Body of pancreas (tissue), 4 donors: ENCODE measurements around the gene SORT1. TPM values are rescaled to one million over a fixed set of nuclear protein-coding genes. Genes with fewer than 3 reads are reported as not detected.

Experiments used
- ATAC-seq: fragments of 150-250 bp; one replicate; pipeline ENCODE4 v1.9.1; 2016
- DNase-seq, 4 donors: peaks; one replicate each; pipeline ENCODE4 v3.0.0-alpha.2; 2019
- H3K27ac ChIP-seq, 4 donors: fragments of 200-600 bp; sonication (generic); 1 replicate in 3 of 4; 2 replicates in 1 of 4; pipeline versions ENCODE4 v1.5.1 to v1.6.1; 2016 to 2019; ENCODE audit warnings: mild to moderate bottlenecking in 1 of 4, mixed read lengths in 1 of 4, moderate library complexity in 1 of 4
- H3K27me3 ChIP-seq, 2 donors: fragments of 200-600 bp; sonication (generic); one replicate each; pipeline ENCODE4 v1.6.0; 2016; ENCODE audit warnings: mild to moderate bottlenecking in 1 of 2
- H3K36me3 ChIP-seq, 2 donors: fragments of 200-600 bp; sonication (generic); replicated peaks in 1 of 2; 2 replicates each; pipeline ENCODE4 v1.5.1; 2016; ENCODE audit warnings: low read depth in 2 of 2; ENCODE audit not compliant: insufficient read depth in 1 of 2
- H3K4me1 ChIP-seq: fragments of 200-600 bp; sonication (generic); one replicate; pipeline ENCODE4 v1.6.0; 2016
- H3K4me3 ChIP-seq, 2 donors: fragments of 200-600 bp; sonication (generic); 1 replicate in 1 of 2; 2 replicates in 1 of 2; pipeline ENCODE4 v1.5.1; 2016 to 2019
- H3K9me3 ChIP-seq, 3 donors: fragments of 200-600 bp; sonication (generic); 1 replicate in 2 of 3; 2 replicates in 1 of 3; pipeline ENCODE4 v1.5.1; 2016
- CTCF ChIP-seq, 7 experiments: fragments of 450-650 bp in 4 of 7; fragments of 200-600 bp in 3 of 7; sonication (generic) in 3 of 7; IDR thresholded peaks; one replicate each; pipeline ENCODE4 v1.5.1; 2016 to 2019; ENCODE audit warnings: antibody characterized with exemption in 7 of 7
- POLR2A ChIP-seq, 3 donors: fragments of 450-650 bp; IDR thresholded peaks; one replicate each; pipeline ENCODE4 v1.6.1; 2016; ENCODE audit warnings: antibody characterized with exemption in 3 of 3, mild to moderate bottlenecking in 2 of 3
- WGBS, 2 donors: methylation state at CpG; one replicate each; pipeline ENCODE4 v1.1.5; 2017; 5-methylcytosine and 5-hydroxymethylcytosine counted together
- intact Hi-C: fragments of 100-400 bp; cut with DNase I; formaldehyde crosslinking; loops from one replicate; pipeline ENCODE4 v1.15.1; 2023
- total RNA-seq, 2 donors: library from RNA; depleted of rRNA; stranded (reverse); fragments of >200 nt; gene quantifications; one replicate each; pipeline ENCODE4 v1.1.0, GENCODE V29; 2016

The SORT1 gene
- total RNA-seq, 2 donors from 2014 or later = 23.6 to 24.7 TPM

GRCh38 chr1:109361069-109361468, 36.6 kb downstream of the SORT1 start:
- Histone ChIP-seq H3K9me3 (no peaks in the 10 kb centered on the region), H3K4me1 (no peaks in the 10 kb centered on the region), H3K36me3 (peaks cover 0 to 6% of the 10 kb centered on the region in 2 donors), H3K4me3 (no peak overlapping the region), H3K27me3 (no peaks in the 10 kb centered on the region), H3K27ac (no peak overlapping the region)
- no peak for DNase-seq
- WGBS, 2 donors = 83 to 93% methylated on average over 2 of the region's 2 CpGs
- no peak for TF ChIP-seq CTCF (IDR thresholded peaks at IDR 0.05)
- no peak for TF ChIP-seq POLR2A (IDR thresholded peaks at IDR 0.05)
- intact Hi-C loops = no loop called here
- ATAC-seq = no peak

GRCh38 chr1:109357616-109358015, 40.1 kb downstream of the SORT1 start:
- Histone ChIP-seq H3K4me3 (no peak overlapping the region), H3K36me3 (peaks cover 0 to 5% of the 10 kb centered on the region in 2 donors), H3K4me1 (no peaks in the 10 kb centered on the region), H3K27me3 (no peaks in the 10 kb centered on the region), H3K27ac (no peak overlapping the region), H3K9me3 (no peaks in the 10 kb centered on the region)
- DNase-seq = no peak
- intact Hi-C loops = no loop called here
- no peak for TF ChIP-seq CTCF (IDR thresholded peaks at IDR 0.05)
- TF ChIP-seq POLR2A (IDR thresholded peaks at IDR 0.05) = no peak
- no peak for ATAC-seq
- 82 to 94% methylated on average over 1 of the region's 1 CpG for WGBS, 2 donors

GRCh38 chr1:109356915-109357314, 40.8 kb downstream of the SORT1 start:
- no peak for TF ChIP-seq POLR2A (IDR thresholded peaks at IDR 0.05)
- TF ChIP-seq CTCF (IDR thresholded peaks at IDR 0.05) = no peak
- Histone ChIP-seq H3K27ac (no peak overlapping the region), H3K4me3 (no peak overlapping the region), H3K27me3 (no peaks in the 10 kb centered on the region), H3K9me3 (no peaks in the 10 kb centered on the region), H3K36me3 (peaks cover 0 to 5% of the 10 kb centered on the region in 2 donors), H3K4me1 (no peaks in the 10 kb centered on the region)
- ATAC-seq (no peak), DNase-seq (no peak)
- WGBS, 2 donors = 88 to 100% methylated on average over 1 of the region's 1 CpG
- intact Hi-C loops = no loop called here

GRCh38 chr1:109356505-109356904, 41.2 kb downstream of the SORT1 start:
- WGBS, 2 donors = 37 to 41% methylated on average over 1 of the region's 1 CpG
- no peak overlapping the region for H3K27ac ChIP-seq

GRCh38 chr1:109354929-109355328, 42.8 kb downstream of the SORT1 start:
- Histone ChIP-seq H3K9me3 (no peaks in the 10 kb centered on the region), H3K27me3 (no peaks in the 10 kb centered on the region), H3K36me3 (peaks cover 0 to 10% of the 10 kb centered on the region in 2 donors), H3K27ac (no peak overlapping the region), H3K4me3 (no peak overlapping the region), H3K4me1 (no peaks in the 10 kb centered on the region)
- ATAC-seq = no peak
- intact Hi-C loops = no loop called here
- WGBS, 2 donors = 93 to 97% methylated on average over 3 of the region's 3 CpGs
- TF ChIP-seq POLR2A (IDR thresholded peaks at IDR 0.05) = no peak
- no peak for TF ChIP-seq CTCF (IDR thresholded peaks at IDR 0.05)
- no peak for DNase-seq

More at GRCh38 chr1:109356505-109356904, 41.2 kb downstream of the SORT1 start:
- ATAC-seq (no peak), DNase-seq (no peak)
- TF ChIP-seq POLR2A (IDR thresholded peaks at IDR 0.05) = no peak
- Histone ChIP-seq H3K4me1 (no peaks in the 10 kb centered on the region), H3K27me3 (no peaks in the 10 kb centered on the region), H3K36me3 (peaks cover 0 to 6% of the 10 kb centered on the region in 2 donors), H3K4me3 (no peak overlapping the region), H3K9me3 (no peaks in the 10 kb centered on the region)
- intact Hi-C loops = no loop called here
